HCT116 (cell line): Measurements from ENCODE around the gene TACC3. TPM values are rescaled to one million over a fixed set of nuclear protein-coding genes. Genes with fewer than 3 reads are reported as not detected.

Experiments used
- ATAC-seq: fragments of 200-7000 bp; cut with Tn5 transposase; 2 replicates; pipeline ENCODE4 v1.9.1; 2020; ENCODE audit warnings: mild to moderate bottlenecking, moderate library complexity
- BruUV-seq: library from RNA; stranded (reverse); fragments of 400-500 nt; replicated peaks from 2 replicates; lab custom pipeline; 2021; lab: Mats Ljungman, UMichigan
- CTCF ChIA-PET: fragments of 300-600 bp; sonication (Branson Sonifier 250); formaldehyde crosslinking; loops from one replicate; lab custom pipeline; 2021; ENCODE audit warnings: antibody characterized with exemption; lab: Charles Lee
- POLR2A ChIA-PET: fragments of 300-600, 350-600 bp; sonication (Branson Sonifier 250); formaldehyde crosslinking; loops from one replicate; lab custom pipeline; 2021; ENCODE audit warnings: antibody characterized with exemption; lab: Charles Lee
- RAD21 ChIA-PET, 2 experiments: fragments of 300-600 bp; sonication (Branson Sonifier 250); formaldehyde crosslinking; loops; one replicate each; lab custom pipeline; 2023; ENCODE audit warnings: low total read pairs in 2 of 2; ENCODE audit not compliant: uncharacterized antibody in 2 of 2, unreplicated experiment in 2 of 2, low non-redundant PET in 1 of 2; lab: Charles Lee
- DNase-seq: peaks from one replicate; pipeline ENCODE4 v3.0.0-alpha.2; 2010; ENCODE audit warnings: low read depth, low spot score
- H2AFZ ChIP-seq: fragments of 200-600 bp; shearing (Covaris generic), sonication (generic); 2 replicates; pipeline ENCODE4 v1.6.1; 2017; ENCODE audit warnings: low read depth, mixed run types, mixed read lengths, antibody characterized with exemption, low read length; ENCODE audit not compliant: poor library complexity, severe bottlenecking
- H3K27ac ChIP-seq: 2 replicates; pipeline ENCODE4 v1.5.1; 2012; ENCODE audit warnings: low read depth, low read length
- H3K27me3 ChIP-seq: fragments of 200-600 bp; sonication (generic); 2 replicates; pipeline ENCODE4 v1.6.1; 2016; ENCODE audit warnings: mixed run types, low read length, mixed read lengths; ENCODE audit not compliant: insufficient read depth
- H3K36me3 ChIP-seq, 2 experiments: fragments of 200-500 bp in 1 of 2; fragments of 200-600 bp in 1 of 2; sonication (Bioruptor generic) in 1 of 2; sonication (generic) in 1 of 2; 2 replicates each; pipeline versions ENCODE4 v1.5.1 to v1.6.1; 2014 to 2016; ENCODE audit warnings: low read length in 2 of 2, inconsistent platforms in 1 of 2, mixed read lengths in 1 of 2, mixed run types in 1 of 2; ENCODE audit not compliant: insufficient read depth in 2 of 2, control insufficient read depth in 1 of 2
- H3K4me1 ChIP-seq, 2 experiments: fragments of 200-600 bp in 1 of 2; sonication (generic) in 1 of 2; 2 replicates each; pipeline versions ENCODE4 v1.5.1 to v1.6.1; 2012 to 2017; ENCODE audit warnings: low read length in 2 of 2, inconsistent platforms in 1 of 2, mild to moderate bottlenecking in 1 of 2, mixed read lengths in 1 of 2, mixed run types in 1 of 2, moderate library complexity in 1 of 2; ENCODE audit not compliant: insufficient read depth in 2 of 2, control insufficient read depth in 1 of 2
- H3K4me2 ChIP-seq: fragments of 200-600 bp; sonication (generic); 2 replicates; pipeline ENCODE4 v1.6.1; 2017; ENCODE audit warnings: mixed run types, low read length, mixed read lengths
- H3K4me3 ChIP-seq, 2 experiments: fragments of 200-600 bp in 1 of 2; sonication (generic) in 1 of 2; replicated peaks in 1 of 2; 2 replicates each; pipeline ENCODE4 v1.5.1; 2011 to 2016; ENCODE audit warnings: low read length in 2 of 2, control low read depth in 1 of 2, low read depth in 1 of 2, mild to moderate bottlenecking in 1 of 2, mixed read lengths in 1 of 2, mixed run types in 1 of 2
- H3K79me2 ChIP-seq: fragments of 200-600 bp; sonication (generic); 2 replicates; pipeline ENCODE4 v1.6.1; 2017; ENCODE audit warnings: mild to moderate bottlenecking, mixed run types, low read length, moderate library complexity, mixed read lengths; ENCODE audit not compliant: insufficient read depth
- H3K9ac ChIP-seq: fragments of 200-600 bp; sonication (generic); 2 replicates; pipeline ENCODE4 v1.6.1; 2016; ENCODE audit warnings: low read length, mixed read lengths
- H3K9me2 ChIP-seq: fragments of 200-600 bp; sonication (generic), shearing (Covaris generic); 2 replicates; pipeline ENCODE4 v1.6.1; 2017; ENCODE audit warnings: mixed run types, mild to moderate bottlenecking, moderate library complexity; ENCODE audit not compliant: insufficient read depth
- H3K9me3 ChIP-seq, 2 experiments: fragments of 200-500 bp in 1 of 2; fragments of 200-600 bp in 1 of 2; sonication (Bioruptor generic) in 1 of 2; sonication (generic) in 1 of 2; 2 replicates each; pipeline ENCODE4 v1.6.1; 2014 to 2017; ENCODE audit warnings: low read length in 2 of 2, mixed read lengths in 2 of 2, inconsistent platforms in 1 of 2, low read depth in 1 of 2, mild to moderate bottlenecking in 1 of 2, mixed run types in 1 of 2, moderate library complexity in 1 of 2; ENCODE audit not compliant: control insufficient read depth in 1 of 2, insufficient read depth in 1 of 2
- H4K20me1 ChIP-seq: fragments of 200-600 bp; sonication (generic), shearing (Covaris generic); 2 replicates; pipeline ENCODE4 v1.6.1; 2017; ENCODE audit warnings: mixed run types, mild to moderate bottlenecking, moderate library complexity; ENCODE audit not compliant: insufficient read depth
- JUND ChIP-seq: IDR thresholded peaks from 2 replicates; pipeline ENCODE4 v1.6.1; 2012
- POLR2A ChIP-seq: IDR thresholded peaks from 2 replicates; pipeline ENCODE4 v1.7.0; 2011; ENCODE audit warnings: borderline replicate concordance; ENCODE audit not compliant: insufficient read depth, insufficient read length; ENCODE audit errors: extremely low read depth
- SP1 ChIP-seq: IDR thresholded peaks from 2 replicates; pipeline ENCODE4 v1.6.1; 2012; ENCODE audit warnings: low read depth
- SRF ChIP-seq: IDR thresholded peaks from 2 replicates; pipeline ENCODE4 v1.6.1; 2012; ENCODE audit warnings: low read depth
- TCF7L2 ChIP-seq: IDR thresholded peaks from 2 replicates; pipeline ENCODE4 v1.7.0; 2011; ENCODE audit warnings: borderline replicate concordance, inconsistent platforms; ENCODE audit not compliant: insufficient read depth, insufficient read length; ENCODE audit errors: extremely low read depth
- ZFX ChIP-seq: fragments of 450-650 bp; IDR thresholded peaks from 2 replicates; pipeline ENCODE4 v1.6.1; 2017
- intact Hi-C: fragments of 100-400 bp; cut with micrococcal nuclease; formaldehyde crosslinking; loops from 2 replicates; pipeline ENCODE4 v1.10.0; 2022
- total RNA-seq: library from RNA; stranded (reverse); gene quantifications from one replicate; pipeline ENCODE4 v1.2.1, GENCODE V29; 2021; ENCODE audit not compliant: unreplicated experiment
- TF ChIP-seq, protein P1 (sequence below): IDR thresholded peaks from 2 replicates; pipeline ENCODE4 v1.6.1; 2012
- TF ChIP-seq, protein P2 (sequence below): IDR thresholded peaks from 2 replicates; pipeline ENCODE4 v1.6.1; 2011; ENCODE audit warnings: mild to moderate bottlenecking, low read length, moderate library complexity; ENCODE audit not compliant: insufficient replicate concordance; ENCODE audit errors: extremely low read depth
- TF ChIP-seq, protein P3 (sequence below): IDR thresholded peaks from 2 replicates; pipeline ENCODE4 v1.6.1; 2012

TACC3 gene
- total RNA-seq, 1 experiment from 2014 or later: 106 TPM

DNA sequence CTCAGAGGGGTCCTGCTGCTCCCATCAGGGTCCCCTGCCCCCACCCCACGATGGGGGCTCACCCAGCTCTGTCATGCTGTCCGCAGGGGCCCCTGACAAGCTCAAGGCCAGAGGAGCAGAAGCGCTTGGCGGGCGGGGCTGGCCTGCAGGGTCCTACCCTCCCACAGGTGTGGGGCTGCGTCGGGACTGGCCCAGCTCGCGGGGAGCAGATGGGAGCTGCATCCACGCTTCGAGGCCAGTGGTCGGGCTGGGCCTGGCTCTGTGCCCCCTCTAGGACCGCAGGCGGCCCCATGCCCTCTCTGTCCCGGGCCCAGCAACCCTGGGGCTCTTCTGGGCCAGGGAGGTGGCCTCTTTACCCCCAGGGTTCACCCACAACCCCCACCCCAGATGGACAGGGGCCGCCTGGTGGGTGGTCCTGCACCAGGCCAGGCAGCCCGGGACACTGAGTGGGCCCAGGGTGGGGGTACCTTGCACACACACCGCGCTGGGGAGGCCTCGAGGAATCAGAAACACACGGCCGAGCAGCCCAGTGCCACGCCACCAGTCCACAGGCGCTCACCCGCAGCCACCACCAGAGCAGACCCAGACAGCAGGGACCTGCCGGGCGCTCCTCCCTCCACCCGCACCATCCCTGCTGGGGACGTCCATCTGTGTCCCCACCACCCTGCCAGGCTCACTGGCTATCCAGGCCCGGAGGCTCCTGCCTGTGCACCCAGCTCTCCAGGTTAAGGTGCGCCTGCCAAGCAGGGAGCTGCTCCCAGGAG is 30.0 kb downstream of the TACC3 start:
- DNase-seq (no peak), ATAC-seq (no peak)
- Histone ChIP-seq H2AFZ (no peak overlapping the region), H3K36me3 (no peaks in the 10 kb centered on the region), H3K27me3 (no peaks in the 10 kb centered on the region), H3K4me2 (no peak overlapping the region), H3K9me2 (no peaks in the 10 kb centered on the region), H3K27ac (no peak overlapping the region), H4K20me1 (no peaks in the 10 kb centered on the region), H3K4me1 (peaks cover 0 to 18% of the 10 kb centered on the region in 2 experiments; a peak in 1 of 4 replicates), H3K9ac (no peak overlapping the region), H3K9me3 (no peaks in the 10 kb centered on the region), H3K4me3 (no peak overlapping the region), H3K79me2 (no peaks in the 10 kb centered on the region)
- ChIA-PET POLR2A (no interaction called here), CTCF (interaction anchor here (1.3 kb wide), 1 partner anchor 57 kb away, joined by 3 read pairs; no protein-coding TSS in a partner anchor), RAD21 (no interaction called here)
- intact Hi-C loops: no loop called here
- BruUV-seq: no TSS peak
- TF ChIP-seq, protein P1, sequence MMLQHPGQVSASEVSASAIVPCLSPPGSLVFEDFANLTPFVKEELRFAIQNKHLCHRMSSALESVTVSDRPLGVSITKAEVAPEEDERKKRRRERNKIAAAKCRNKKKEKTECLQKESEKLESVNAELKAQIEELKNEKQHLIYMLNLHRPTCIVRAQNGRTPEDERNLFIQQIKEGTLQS: no peak
- TF ChIP-seq, protein P2, sequence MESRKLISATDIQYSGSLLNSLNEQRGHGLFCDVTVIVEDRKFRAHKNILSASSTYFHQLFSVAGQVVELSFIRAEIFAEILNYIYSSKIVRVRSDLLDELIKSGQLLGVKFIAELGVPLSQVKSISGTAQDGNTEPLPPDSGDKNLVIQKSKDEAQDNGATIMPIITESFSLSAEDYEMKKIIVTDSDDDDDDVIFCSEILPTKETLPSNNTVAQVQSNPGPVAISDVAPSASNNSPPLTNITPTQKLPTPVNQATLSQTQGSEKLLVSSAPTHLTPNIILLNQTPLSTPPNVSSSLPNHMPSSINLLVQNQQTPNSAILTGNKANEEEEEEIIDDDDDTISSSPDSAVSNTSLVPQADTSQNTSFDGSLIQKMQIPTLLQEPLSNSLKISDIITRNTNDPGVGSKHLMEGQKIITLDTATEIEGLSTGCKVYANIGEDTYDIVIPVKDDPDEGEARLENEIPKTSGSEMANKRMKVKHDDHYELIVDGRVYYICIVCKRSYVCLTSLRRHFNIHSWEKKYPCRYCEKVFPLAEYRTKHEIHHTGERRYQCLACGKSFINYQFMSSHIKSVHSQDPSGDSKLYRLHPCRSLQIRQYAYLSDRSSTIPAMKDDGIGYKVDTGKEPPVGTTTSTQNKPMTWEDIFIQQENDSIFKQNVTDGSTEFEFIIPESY: no peak
- TF ChIP-seq ZFX (no peak), JUND (no peak), TCF7L2 (no peak), POLR2A (no peak), SRF (no peak), SP1 (no peak)
- TF ChIP-seq, protein P3, sequence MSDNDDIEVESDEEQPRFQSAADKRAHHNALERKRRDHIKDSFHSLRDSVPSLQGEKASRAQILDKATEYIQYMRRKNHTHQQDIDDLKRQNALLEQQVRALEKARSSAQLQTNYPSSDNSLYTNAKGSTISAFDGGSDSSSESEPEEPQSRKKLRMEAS: no peak
